GM18907 (cell line): ENCODE results near the gene IFT43.
A peak's percentile ranks its signal among the peaks of the same experiment; 100 is the strongest.

Experiments used
- ATAC-seq: cut with Tn5 transposase; IDR thresholded peaks from one replicate; pipeline ENCODE4 v1.9.1; 2021; ENCODE audit warnings: mild to moderate bottlenecking, moderate library complexity; ENCODE audit not compliant: unreplicated experiment

IFT43 gene

DNA sequence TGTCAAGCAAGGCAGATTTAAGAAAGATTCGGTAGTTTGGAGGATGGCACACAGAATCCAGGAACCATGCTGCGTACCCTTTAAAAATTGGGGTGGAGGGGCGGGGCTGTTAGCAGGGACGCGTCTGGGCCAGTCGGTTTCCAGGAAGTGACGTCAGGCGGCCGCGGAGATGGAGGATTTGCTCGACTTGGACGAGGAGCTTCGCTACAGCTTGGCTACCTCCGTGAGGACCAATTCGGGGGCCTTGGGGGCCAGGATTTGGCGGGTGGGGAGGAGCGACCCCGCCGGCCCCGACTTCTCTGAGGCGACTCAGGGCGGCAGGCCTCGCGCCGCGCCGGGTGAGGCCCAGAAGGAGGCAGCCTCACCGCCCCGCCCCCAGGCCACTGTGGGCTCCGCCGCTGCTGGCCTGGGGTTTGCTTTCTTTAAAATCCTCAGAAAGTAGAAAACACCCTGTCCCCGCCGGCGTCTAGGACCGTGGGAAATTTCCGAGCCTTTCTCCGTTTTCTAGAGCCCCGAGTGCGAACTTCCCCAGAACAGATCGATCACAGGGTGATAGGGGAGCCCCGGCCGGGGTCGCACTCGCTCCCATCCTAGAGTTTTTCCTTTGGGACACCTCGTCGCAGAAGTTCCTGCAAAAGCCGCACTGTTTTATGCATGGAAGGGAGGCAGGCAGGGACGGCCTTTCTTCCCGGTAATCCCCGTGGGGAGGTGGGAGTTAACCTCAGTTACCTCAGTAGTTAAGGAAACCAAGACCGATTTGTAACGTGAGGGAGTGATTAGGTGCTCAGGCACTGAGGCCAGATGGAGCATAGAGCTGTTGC is at the start of gene IFT43:
TSS of gene IFT43 (plus strand) at position 146 of the 821 bp plus-strand sequence. CDS start at position 170, 24 bp downstream.
- ATAC-seq: peak; percentile 58

DNA sequence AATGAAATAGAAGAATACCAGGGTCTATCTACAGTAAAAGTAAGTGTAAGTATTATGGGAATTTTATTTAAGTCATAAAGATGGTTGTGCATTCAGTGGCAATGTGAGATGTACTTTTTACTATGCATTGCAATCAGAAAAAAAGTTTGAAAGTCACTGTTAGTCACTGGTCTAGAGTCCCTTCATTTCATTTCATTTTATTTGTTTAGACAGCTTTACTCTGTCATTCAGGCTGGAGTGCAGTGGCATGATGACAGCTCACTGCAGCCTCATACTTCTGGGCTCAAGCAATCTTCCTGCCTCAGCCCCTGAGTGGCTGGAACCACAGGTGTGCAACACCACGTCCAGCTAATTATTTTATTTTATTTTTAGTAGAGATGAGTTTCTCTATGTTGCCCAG is 46.4 kb upstream of the IFT43 start:
- no peak for ATAC-seq

DNA sequence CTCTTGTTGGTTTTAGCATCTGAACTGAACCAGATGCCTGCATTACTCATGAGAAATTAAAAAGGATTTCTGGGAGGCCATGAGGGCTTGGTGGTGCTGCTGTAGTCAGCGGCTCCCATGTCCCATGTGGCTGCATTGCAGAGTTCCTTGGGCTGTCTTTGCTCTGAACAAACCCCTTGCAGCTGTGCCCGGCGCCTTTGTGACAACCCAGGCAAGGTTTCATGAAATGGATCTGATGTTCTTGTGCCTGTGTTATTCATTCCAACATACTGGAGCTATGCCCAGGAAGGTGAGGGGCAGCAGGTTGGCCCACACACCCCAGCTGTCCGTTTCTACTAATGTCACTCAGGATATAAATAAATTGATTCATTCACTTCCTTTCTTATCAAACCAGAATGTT is 44.5 kb upstream of the IFT43 start:
- ATAC-seq: no peak

DNA sequence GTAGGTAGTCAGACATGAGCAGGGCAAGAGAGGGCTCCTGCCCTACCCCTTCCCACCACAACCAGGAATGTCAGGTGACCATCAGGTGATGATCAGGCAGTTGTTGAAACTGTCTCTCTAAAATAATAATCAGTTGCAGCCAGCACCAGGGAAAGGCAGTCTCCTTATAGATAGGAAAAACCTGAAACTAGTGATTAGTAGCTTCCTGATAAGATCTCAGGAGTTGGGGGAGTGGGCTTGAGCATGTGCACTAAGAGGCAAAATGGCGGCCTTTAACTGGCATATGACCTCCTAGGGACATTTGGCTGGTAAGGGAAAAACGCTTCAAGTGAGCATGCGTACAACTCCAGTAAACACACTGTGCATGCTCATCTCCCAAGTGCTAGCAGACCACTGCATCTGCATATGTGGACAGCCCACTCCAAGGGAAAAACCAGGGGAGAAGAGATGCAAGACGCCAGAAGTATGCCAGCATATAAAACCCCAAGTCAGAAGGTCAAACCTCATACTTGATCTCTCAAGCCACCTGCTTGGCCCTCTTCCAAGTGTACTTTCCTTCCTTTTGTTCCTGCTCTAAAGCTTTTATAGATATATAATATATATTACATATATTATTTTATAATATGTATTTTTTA is 40.8 kb upstream of the IFT43 start:
- no peak for ATAC-seq

DNA sequence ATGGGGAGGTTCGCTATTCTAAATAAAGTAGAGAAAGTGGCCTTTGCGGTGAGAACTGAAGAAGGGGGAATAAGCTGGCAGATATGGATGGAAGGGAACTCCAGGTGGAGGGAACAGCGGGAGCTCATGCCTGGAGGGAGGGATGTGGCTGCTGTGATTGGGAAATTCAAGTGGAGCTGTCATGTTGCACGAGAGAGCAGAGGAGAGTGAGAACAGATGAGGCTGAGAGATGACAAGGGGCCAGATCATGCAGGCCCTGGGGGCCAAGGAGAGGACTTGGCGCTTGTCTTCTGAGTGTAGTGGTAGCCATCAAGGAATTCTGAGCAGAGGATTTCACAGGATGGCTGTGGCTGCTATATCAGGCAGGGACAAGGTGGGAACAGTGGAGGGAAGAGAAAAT is 38.8 kb upstream of the IFT43 start:
- no peak for ATAC-seq

DNA sequence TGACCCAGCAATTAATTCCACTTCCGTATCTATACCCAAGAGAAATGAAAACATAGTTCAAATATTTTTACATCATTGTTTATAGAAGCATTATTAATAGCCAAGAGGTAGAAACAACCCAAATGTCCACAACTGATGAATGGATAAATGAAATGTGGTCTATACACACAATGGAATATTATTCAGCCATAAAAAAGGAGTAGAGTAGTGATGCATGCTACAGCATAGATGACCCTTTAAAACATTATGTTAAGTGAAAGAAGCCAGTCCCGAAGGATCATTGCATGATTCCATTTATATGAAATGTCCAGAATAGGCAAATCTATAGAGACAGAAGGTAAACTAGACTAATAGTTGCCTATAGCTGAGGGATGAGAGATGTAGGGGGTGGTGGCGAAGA is 33.1 kb upstream of the IFT43 start:
- ATAC-seq: no peak

DNA sequence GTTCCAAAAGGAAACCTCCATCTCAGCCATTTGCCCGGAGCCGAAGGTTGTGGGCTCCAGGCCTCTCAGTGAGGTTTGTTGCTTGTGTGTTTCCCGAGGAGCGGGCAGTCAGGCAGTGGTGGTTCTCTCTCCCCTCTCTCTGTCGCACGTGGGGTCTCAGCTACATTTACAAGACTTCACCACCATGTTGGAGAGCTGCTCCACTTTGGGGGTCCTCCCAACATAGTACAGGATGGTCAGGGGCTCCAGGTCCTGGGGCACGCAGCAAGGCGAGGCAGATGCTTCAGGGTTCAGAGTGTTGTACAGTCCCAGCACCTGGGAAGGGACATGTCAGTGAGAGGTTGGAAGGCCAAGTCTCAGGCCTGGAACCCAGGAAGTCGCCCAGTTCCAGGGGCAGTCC is 26.5 kb upstream of the IFT43 start:
- ATAC-seq: no peak

DNA sequence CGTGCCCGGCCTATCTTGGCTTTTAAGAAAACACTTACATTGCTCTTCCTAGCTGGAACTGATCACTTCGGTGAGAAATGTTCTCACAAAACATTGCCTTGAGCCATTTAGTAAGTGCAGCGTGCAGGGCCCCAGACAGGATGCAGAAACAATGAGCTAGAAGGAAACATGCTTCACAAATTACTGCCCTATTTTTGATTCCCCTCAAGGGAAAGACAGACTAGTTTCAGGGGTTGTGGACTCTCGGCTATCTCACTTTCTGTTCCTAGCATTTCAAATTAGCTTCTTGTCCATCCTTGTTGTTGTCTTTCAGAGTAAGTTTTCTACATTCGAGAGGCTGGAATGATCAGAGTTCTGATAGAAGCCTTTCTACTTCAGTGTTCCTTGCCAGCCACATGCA is 25.3 kb upstream of the IFT43 start:
- ATAC-seq: peak; percentile 73

DNA sequence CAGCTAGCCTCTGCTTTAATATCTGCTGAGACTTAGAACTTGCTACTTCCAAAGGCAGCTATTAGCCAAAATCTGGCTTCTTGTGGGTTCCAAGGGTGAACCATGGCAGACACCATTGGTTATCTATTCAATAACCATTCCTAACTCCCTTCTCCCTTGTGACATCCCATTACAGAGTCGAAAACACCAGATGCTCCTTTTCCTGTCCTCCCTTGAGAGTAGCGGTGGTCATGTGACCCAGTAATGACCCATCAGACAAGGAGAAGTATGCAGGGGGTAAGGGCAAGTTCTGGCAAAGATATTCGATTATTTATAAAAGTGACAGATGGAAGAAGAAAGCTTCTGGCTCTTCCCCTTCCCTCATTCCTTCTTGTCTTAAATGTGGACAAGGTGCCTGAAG is 23.9 kb upstream of the IFT43 start:
- no peak for ATAC-seq

DNA sequence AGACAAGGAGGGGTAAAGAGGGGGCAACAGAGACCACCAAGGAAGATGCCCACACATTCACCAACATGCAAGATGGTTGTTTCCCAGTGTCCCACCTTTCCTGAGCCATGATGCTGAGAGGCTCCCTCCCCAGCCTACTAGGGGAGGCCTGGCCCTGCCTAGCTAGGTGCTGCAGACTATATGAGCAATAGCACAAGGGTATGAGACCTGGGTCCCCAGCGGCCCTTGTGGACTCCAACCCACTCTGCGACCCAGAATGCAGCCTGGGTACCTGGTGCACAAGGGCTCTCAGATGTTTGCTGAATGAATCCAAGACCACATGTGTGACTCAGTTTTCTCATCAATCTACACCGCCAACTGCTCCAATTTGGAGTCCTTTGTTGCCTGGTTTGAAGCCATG is 17.7 kb upstream of the IFT43 start:
- ATAC-seq: no peak

DNA sequence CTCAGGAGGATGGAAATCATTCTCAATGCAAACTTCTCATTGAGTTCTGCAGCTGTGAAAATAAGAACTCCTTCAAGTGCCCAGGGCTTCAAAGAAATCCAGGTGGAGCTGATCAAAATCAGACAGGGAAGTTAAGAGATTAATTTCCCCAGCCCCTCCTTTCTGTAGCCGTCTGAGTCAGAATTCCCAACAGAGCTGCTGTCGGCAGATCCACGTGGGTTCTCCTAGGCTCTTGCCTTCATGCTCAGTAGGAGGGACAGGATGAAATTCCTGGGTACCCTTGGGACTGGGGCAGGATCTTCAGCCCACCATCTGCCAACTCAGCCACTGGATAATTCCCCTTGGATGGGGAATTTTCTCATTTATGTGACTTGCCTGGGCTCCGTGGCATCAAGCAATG is 17.1 kb upstream of the IFT43 start:
- ATAC-seq: no peak

DNA sequence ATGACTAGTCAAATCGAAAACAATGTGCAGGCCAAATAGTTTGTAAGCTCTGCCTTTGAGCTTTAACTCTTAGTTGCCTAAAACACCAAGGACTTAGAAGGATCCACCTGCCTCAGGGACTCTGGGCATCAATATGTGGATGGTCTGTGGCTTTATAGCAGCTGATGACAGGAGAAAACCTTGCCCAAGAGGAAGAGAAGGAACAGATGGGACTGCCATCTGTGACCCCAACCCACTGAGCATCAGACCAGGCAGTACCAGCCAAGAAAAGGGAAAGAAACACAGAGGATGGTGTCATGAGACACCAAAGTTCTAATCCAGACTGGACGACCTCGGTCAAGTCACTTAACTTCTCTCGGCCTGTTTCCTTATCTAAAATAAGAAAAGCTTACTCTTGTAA is 16.4 kb upstream of the IFT43 start:
- ATAC-seq: no peak

DNA sequence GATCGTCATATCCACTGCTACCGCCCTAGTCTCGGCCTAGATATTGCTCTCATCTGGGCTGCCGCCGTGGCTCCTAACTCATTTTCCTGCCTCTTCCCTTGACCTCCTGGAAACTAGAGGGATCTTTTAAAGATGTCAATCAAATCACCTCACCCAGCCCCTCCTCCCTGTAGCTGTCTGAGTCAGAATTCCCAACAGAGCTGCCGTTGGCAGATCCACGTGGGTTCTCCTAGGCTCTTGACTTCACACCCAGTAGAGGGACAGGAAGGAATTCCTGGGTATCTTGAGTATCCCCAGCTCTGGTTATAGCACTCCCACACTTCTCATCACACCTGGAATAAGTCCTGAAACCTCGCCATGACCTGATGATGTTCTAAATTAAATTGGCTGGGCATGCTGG is 15.7 kb upstream of the IFT43 start:
- no peak for ATAC-seq

DNA sequence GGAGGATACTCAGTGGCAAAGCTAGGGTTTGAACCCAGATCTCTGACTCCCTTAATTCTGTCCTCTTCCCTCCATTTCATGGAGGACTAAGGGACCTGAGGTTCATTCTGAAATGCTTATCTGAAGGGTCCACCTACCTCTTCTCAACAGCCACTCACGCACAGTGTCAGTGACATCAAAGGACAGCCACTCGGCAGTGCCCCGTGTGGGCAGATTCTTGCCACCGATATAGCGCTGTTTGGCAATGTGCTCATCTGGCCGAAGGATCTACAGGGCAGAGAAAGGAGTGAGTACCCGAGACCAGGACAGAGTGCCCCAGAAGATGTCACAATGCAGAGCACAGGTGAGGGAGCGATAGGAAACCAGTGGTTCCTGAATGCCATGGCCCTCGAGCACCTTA is 14.6 kb upstream of the IFT43 start:
- ATAC-seq: no peak

DNA sequence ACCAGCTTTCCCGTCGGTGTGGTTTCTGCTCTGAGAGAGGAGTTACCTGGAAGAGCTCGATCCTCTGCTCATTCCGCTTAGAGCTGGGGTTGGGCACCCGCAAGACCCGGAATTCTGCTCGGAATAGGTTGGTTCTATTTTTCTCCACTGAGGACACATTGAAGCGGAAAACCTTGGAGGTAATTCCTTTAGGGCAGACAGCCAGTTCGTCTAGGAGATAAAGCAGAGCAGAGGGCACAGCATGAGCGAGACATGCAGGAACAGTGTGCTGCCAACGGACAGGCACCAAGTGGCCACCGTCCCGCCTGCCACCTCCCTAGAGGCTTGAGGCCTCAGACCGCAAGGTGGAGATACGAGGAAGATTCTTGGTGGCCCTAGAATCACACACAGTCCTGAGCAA is 14.1 kb upstream of the IFT43 start:
- no peak for ATAC-seq

DNA sequence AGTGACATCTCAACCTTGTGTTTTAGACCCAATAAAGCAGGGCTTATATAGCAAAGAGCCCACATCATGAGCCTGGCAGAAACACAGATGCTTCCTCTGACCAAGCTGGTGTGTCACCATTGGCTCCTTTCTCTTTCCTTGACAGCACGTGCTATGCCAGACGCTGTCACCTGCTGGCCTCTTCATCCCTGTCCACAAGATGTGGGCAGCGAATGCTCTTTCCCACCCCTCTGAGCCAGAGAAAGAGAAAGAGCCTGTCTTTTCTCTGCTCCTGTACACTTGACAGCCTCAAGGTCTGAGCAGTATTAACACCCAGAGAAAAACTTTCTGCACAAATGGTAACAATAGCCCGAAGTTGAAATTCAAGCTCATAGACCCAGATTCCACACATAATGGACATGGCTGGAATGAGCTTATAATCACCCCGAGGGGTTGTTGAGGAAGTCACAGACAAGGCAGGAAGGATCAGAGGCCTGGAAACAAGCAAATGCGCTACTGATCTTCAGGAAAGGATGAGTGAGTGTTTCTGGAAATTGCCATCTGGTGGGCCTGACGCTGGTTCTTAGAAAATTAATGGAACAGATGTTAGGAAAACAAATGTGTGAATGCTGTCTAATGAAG is 12.7 kb upstream of the IFT43 start:
- ATAC-seq: no peak

DNA sequence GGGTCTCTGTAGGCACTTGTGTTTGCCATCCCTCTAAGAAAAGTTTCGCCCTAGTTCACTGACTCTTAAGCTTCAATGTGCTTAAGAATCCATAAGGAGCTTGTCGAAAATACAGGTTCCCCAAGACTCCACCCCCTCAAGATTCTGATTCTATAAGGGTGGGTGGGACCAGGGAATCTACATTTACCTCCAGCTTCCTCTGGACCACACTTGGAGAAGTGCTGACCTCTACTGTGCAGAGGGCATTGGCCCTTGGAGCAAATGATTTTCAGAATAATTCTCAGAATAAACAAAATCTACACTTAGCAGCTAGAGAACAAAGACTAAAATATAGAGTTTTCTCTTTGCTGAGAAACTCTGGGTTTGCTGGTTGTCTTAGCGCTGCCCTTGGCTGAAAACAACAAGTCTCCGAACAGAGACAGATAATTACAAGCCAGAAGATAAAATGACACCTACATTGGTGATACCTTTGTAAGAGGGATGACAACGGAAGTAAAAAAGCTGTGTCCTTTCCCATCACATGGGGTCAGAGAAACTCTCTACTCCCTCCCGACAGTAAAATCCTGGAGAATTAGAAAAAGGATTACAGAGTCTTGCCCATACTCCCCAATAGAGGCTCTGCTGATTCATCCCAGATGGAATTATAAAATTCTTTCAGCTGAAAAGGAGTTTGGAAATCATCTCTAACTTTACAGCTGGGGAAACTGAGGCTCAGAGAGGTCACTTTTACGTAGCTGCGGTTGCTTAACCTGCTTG is 8.6 kb upstream of the IFT43 start:
- no peak for ATAC-seq

DNA sequence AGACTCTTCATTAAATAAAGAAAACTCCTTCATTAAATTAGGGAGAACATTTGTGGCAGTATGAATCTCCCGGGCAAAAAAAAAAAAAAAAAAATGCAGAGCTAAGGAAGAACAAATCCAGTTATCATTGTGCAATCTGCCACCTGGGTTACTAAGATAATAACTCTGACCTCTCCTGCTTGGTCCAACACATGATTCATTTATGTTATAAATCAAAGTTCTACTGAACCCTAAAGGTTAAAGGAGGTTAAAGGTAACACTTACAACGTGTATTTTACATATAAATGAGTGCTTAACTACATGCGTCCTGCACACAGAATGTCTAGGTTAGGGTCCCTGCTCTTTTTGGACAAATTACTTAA is 8.0 kb upstream of the IFT43 start:
- ATAC-seq: no peak

DNA sequence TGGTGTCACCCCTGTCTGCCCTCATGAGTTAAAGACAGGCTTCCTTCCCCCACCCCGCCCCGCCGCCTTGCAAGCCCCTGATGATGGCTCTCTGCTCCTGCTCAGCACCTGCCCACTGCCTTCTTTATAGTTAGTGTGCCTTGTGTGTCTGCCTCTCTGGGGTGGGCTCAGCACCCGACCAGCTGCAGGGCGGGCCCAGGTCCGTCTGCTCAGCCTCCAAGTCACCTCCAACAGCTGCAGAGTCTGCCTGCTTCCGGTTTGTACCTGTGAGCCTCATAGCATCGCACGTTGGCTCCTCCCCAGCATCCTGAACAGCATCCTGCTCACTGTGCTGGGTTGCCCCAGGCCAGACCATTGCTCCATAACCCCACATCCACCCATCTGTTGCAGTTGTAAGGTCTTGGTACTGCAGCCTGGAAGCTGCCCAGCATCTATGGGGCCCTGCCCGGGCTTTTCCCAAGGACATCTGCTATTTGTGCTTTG is 7.3 kb upstream of the IFT43 start:
- ATAC-seq: no peak

DNA sequence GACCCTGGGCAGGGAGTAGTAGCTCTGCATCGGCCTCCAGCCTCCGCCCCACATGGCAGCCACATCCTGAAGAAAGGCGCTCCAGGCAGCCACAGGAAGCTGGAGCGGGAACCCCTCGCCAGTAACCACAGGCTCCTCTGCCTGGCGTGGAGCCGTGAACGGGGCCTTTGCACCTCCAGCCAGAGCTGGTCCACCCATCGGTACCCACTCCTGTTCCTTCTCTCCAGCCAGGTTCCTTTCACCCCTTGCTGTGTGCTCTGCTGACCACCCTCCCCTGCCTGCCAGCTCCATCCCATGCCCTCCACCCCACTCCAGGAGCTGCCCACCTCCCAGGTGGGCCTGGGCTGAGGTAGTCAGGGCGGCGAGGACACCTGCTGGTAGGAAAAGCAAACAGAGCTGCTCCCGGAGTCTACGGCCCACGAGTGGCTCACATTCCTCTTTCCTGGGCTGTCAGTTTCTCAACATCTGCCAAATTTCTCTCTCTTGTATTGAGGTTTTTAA is 6.4 kb upstream of the IFT43 start:
- ATAC-seq: no peak
